K562 (cell line): ENCODE data around the gene ZFYVE27. TPM values are rescaled to one million over a fixed set of nuclear protein-coding genes. Genes with fewer than 3 reads are reported as not detected.

Experiments used
- BCLAF1 ChIP-seq, 2 experiments: fragments of 450-650 bp in 1 of 2; IDR thresholded peaks; 2 replicates each; pipeline ENCODE4 v1.6.1; 2011 to 2017; ENCODE audit warnings: low read depth in 2 of 2, antibody characterized with exemption in 1 of 2, borderline replicate concordance in 1 of 2, low read length in 1 of 2, mild to moderate bottlenecking in 1 of 2, mixed read lengths in 1 of 2; ENCODE audit not compliant: control insufficient read depth in 1 of 2
- BCOR ChIP-seq: fragments of 450-650 bp; IDR thresholded peaks from 2 replicates; pipeline ENCODE4 v1.6.1; 2016
- BRD4 ChIP-seq: fragments of 200-600 bp; sonication (generic); IDR thresholded peaks from 2 replicates; pipeline ENCODE4 v1.6.1; 2017; ENCODE audit warnings: inconsistent platforms
- CCNT2 ChIP-seq: IDR thresholded peaks from 2 replicates; pipeline ENCODE4 v1.6.1; 2011; ENCODE audit warnings: borderline replicate concordance, low read depth, mild to moderate bottlenecking, moderate library complexity, mixed read lengths, low read length; ENCODE audit not compliant: insufficient read length; ENCODE audit errors: extremely low read depth
- CGGBP1 ChIP-seq: fragments of 250-450 bp; sonication (Bioruptor Pico); IDR thresholded peaks from 2 replicates; pipeline ENCODE4 v1.9.0; 2021; ENCODE audit warnings: mild to moderate bottlenecking
- CREM ChIP-seq: IDR thresholded peaks from 2 replicates; pipeline ENCODE4 v1.6.1; 2014; ENCODE audit warnings: antibody characterized with exemption, low read depth
- EGR1 ChIP-seq: fragments of 450-650 bp; conservative IDR thresholded peaks from 2 replicates; pipeline ENCODE4 v1.6.1; 2017; ENCODE audit warnings: mild to moderate bottlenecking
- HMGXB4 ChIP-seq: sonication (generic); formaldehyde crosslinking; IDR thresholded peaks from 2 replicates; pipeline ENCODE4 v1.8.1; 2023; ENCODE audit warnings: mild to moderate bottlenecking, missing genetic modification reagents
- HNRNPUL1 ChIP-seq: fragments of 200-400 bp; formaldehyde crosslinking; IDR thresholded peaks from 2 replicates; pipeline ENCODE4 v1.6.1; 2017; ENCODE audit warnings: low read length
- MNT ChIP-seq, 2 experiments: fragments of 450-650 bp; conservative IDR thresholded peaks; 2 replicates each; pipeline ENCODE4 v1.6.1; 2017; ENCODE audit warnings: mild to moderate bottlenecking in 2 of 2, moderate library complexity in 2 of 2
- MTA2 ChIP-seq: fragments of 450-650 bp; IDR thresholded peaks from 2 replicates; pipeline ENCODE4 v1.6.1; 2016; ENCODE audit warnings: low read depth
- NRF1 ChIP-seq, 2 experiments: fragments of 450-650 bp; IDR thresholded peaks in 1 of 2; conservative IDR thresholded peaks in 1 of 2; 2 replicates each; pipeline ENCODE4 v1.6.1; 2014; ENCODE audit warnings: mild to moderate bottlenecking in 2 of 2
- PHF8 ChIP-seq: fragments of 200-600 bp; sonication (generic); IDR thresholded peaks from 2 replicates; pipeline ENCODE4 v1.6.1; 2012; ENCODE audit warnings: mixed run types, mild to moderate bottlenecking, inconsistent platforms, low read length, moderate library complexity, borderline replicate concordance
- POLR2AphosphoS5 ChIP-seq: IDR thresholded peaks from 2 replicates; pipeline ENCODE4 v1.6.1; 2011; ENCODE audit warnings: mild to moderate bottlenecking, low read depth, low read length, moderate library complexity; ENCODE audit not compliant: control insufficient read depth, insufficient read depth
- PTRF ChIP-seq: fragments of 450-650 bp; IDR thresholded peaks from 2 replicates; pipeline ENCODE4 v1.6.1; 2016; ENCODE audit warnings: mild to moderate bottlenecking, missing genetic modification characterization, missing compliant biosample characterization
- RBFOX2 ChIP-seq: fragments of 200-400 bp; formaldehyde crosslinking; IDR thresholded peaks from 2 replicates; pipeline ENCODE4 v1.6.1; 2017; ENCODE audit warnings: low read depth, mild to moderate bottlenecking, low read length, moderate library complexity
- SMARCB1 ChIP-seq: IDR thresholded peaks from 2 replicates; pipeline ENCODE4 v1.6.1; 2011; ENCODE audit warnings: improper control_type of control experiment, low read depth; ENCODE audit not compliant: insufficient read length
- TFAM ChIP-seq: fragments of 250-450 bp; sonication (Bioruptor Pico); conservative IDR thresholded peaks from 2 replicates; pipeline ENCODE4 v1.5.0; 2021; ENCODE audit warnings: mild to moderate bottlenecking, moderate library complexity
- ZNF12 ChIP-seq: sonication (generic); formaldehyde crosslinking; IDR thresholded peaks from 2 replicates; pipeline ENCODE4 v1.4.0; 2020; ENCODE audit warnings: mild to moderate bottlenecking, missing genetic modification reagents
- ZNF511 ChIP-seq: sonication (generic); formaldehyde crosslinking; IDR thresholded peaks from 2 replicates; pipeline ENCODE4 v1.8.0; 2022; ENCODE audit warnings: mild to moderate bottlenecking, missing genetic modification reagents
- polyA plus RNA-seq, 8 experiments: library from polyadenylated mRNA; depleted of rRNA in 4 of 8; stranded (reverse) in 5 of 8; unstranded in 3 of 8; fragments of >200 nt; fragmentation: Nextera tagmentation in 2 of 8; fragmentation: Illumina TruSeq in 1 of 8; extraction: Ambion mirVana in 2 of 8; extraction: Trizol in 1 of 8; gene quantifications; 2 replicates each; pipeline versions ENCODE4 v1.2.1 to v1.2.3, GENCODE V29; 2011 to 2014; ENCODE audit warnings: inconsistent platforms in 1 of 8, missing spikeins in 1 of 8
- total RNA-seq, 7 experiments: library from RNA; depleted of rRNA in 6 of 7; stranded (reverse); fragments of >200 nt in 6 of 7; fragmentation: Illumina TruSeq in 2 of 7; extraction: Trizol in 2 of 7; gene quantifications; 2 replicates each; pipeline versions ENCODE4 v1.2.1 to v1.2.3, GENCODE V29; 2011 to 2021; ENCODE audit warnings: low replicate concordance in 1 of 7

ZFYVE27 gene
- total and polyA plus RNA-seq, 9 of the 15 experiments (the other 6 are each of a cell fraction or from before 2014, with no cell fraction given): 0.81 to 21.9 (median 15.3) TPM

- TF ChIP-seq ZNF511 (peak; percentile 84), SMARCB1 (no peak), TFAM (CRISPR knock-in tag) (no peak), BRD4 (no peak), CREM (peak; percentile 57; the same call in 1 of the 2 replicates), MTA2 (no peak), PHF8 (peak; percentile 50; the same call in 1 of the 2 replicates), CCNT2 (peak; percentile 61), PTRF (tag) (no peak), HNRNPUL1 (no peak), MNT (conservative IDR thresholded peaks at IDR 0.05) (peak in 1 of 2 experiments; percentile 57; a peak in 1 of 4 replicates), HMGXB4 (CRISPR knock-in tag) (no peak), ZNF12 (CRISPR knock-in tag) (peak; percentile 19; the same call in 1 of the 2 replicates), EGR1 (no peak), BCLAF1 (IDR thresholded peaks at IDR 0.05; ENCODE audit: borderline replicate concordance in 1 of 2, control insufficient read depth in 1 of 2, low read depth in 2 of 2, low read length in 1 of 2) (no peak), NRF1 (conservative IDR thresholded peaks at IDR 0.05 in 1 of 2, IDR thresholded peaks at IDR 0.05 in 1 of 2) (peak; percentile 71 to 78), CGGBP1 (CRISPR knock-in tag) (no peak), BCOR (no peak), POLR2AphosphoS5 (no peak), RBFOX2 (peak; percentile 76)
These were observed 23.0 kb upstream of the ZFYVE27 start (continued) for GRCh38 chr10:97713826-97714400.
